GM18508 (cell line): ENCODE data around the gene SCUBE1.

Experiments
- ATAC-seq: cut with Tn5 transposase; IDR thresholded peaks from one replicate; pipeline ENCODE4 v1.9.1; 2021; ENCODE audit warnings: moderate number of reproducible peaks; ENCODE audit not compliant: insufficient read depth, unreplicated experiment

The SCUBE1 gene

DNA sequence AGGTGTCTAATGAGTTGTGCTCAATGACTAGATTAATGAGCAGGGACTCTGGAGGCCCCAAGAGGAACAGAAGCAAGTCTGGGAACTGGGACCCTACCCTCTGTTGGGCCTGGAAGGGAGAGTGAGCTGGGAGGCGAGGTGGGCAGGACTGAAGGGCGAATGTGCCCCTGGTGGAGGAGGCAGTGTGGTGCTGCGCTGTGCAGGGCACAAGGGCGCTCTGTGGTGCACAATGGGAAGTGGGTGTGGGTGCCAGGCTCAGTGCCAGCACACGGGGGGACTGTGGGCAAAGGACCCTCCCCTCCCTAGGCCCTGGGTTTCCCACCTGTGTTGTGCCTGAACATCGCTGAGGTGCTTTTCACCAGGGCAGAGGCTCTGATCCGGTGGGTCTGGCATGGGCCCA, 98.8 kb downstream of the SCUBE1 start:
- no peak for ATAC-seq

DNA sequence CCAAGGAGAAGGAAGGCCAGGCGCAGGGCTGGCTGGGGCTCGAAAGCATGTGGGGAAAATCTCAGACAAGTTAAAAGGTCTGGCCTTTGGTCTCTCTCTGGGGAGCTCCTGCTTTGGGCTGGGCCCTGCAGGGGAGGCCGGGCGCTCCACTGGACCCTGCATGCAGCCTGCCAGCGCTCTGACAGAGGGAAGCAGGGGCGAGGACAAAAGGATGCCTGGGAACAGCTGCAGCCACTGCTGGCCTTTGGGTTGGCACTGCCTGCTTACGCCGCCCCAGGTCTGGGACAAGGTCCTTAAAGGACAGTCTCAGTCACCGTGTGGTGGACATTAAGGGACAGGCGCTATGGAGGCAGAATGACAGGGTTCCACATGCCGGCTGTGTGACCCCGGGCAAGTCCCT, 99.8 kb downstream of the SCUBE1 start:
- ATAC-seq, result no peak

DNA sequence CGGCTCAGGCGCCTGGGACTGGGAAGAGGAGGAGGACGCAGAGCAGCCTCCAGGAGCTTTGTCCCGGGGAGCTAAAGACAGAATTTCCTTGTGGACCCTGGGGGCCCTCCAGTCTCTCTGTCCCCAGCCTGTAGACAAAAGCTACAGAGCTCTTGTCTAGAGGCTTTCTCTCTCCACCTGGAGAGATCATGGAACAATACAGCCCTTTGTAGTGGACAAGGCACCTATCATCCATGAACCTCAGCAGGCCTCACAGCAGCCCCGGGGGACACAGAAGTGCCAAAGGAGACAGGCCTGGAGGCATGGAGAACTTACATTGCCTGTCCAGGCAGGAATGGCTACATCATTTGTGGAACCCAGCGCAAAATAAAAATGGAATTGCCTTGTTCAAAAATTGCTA, 100.5 kb downstream of the SCUBE1 start:
- ATAC-seq, result no peak

DNA sequence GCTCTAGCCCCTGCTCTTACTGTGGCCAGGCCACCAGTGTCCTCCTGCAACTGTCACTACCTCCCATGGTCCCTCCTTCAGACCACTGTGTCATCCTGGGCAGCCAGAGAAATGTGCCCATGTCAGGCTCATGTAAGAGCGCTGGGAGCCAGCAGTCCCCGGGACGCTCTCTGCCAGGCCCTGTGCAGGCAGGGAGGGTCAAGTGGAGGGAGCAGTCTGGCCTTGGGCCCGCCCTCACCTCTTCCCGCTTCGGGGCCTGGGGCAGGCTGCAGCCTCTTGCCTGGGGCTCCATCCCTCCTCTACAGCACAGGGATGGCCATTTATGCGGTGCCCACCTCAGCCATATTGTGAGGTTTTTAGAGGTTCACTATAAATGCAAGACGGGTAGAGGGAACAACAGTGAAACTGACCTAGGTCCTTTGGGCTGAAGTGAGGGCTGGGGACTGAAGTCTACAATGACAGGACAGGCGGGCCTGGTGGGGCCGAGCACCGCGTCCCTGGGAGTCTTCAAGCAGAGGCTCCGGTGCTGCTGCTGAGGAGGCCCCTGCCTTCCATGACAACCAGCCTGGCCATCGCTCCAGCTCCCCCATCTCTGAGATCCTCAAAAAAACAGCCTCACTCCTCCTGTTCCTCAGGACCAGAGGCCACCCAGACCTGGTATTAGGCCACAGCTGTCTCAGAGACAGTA, 101.3 kb downstream of the SCUBE1 start:
- ATAC-seq, result no peak

DNA sequence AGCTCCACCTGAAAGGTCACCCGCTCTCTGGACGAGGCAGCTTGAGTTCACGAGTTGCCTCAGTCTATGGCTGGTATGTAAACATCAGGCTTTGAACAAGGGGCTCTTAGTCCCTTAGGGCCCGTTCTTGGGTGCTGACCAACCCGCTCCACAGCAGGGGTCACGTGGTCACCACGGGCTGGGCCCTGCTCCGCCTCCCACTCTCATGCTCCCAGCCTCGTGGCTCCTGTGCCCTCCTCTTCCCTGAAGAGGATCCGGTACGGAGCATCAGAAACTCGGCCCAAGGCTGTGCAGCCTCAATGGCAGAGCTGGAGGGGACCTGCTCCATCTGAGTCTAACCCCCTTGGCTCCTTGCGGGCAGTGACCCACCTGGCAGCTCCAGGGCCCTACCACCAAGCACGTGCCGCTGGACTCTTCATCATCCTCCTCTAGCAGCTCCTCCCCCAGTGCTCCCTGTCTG, 102.0 kb downstream of the SCUBE1 start:
- no peak for ATAC-seq

DNA sequence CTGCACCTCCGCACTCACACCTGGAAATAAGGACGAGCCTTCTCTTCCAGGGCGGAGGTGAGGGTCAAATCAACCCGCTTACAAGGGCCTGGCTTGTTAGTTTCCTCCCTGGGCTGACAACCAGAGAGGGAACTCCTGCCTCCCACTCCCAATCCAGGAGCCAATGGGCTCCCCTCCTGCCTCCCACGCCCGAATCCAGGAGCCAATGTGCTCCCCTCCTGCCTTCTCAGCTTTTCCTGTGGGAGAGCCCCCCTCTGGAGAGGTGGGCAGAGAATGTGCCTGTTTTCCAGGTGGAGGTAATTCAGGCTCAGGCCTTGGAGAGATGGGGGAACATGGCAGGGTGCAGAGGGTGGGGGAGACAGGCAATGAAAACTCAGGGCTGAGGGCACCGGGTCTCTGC, 102.6 kb downstream of the SCUBE1 start:
- no peak for ATAC-seq

DNA sequence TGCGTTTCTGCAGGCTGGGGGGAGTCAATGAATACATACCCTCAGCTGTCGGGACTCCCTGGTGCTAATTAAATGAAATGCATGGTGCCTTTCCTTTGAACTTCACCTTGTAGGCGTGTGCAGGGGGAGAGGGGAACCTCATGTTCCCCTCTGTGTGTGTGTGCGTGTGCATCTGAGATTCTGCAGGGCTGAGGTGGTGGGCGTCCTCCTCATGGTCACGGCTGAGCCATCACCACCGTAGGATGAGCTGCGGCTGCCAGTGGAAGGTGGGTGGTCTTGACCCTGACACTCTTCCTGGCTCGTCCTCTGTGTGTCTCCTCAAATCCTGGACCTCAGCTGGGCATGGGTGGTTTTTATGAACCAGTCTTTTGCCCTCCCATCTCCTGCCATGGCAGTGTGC, 103.2 kb downstream of the SCUBE1 start:
- no peak for ATAC-seq

DNA sequence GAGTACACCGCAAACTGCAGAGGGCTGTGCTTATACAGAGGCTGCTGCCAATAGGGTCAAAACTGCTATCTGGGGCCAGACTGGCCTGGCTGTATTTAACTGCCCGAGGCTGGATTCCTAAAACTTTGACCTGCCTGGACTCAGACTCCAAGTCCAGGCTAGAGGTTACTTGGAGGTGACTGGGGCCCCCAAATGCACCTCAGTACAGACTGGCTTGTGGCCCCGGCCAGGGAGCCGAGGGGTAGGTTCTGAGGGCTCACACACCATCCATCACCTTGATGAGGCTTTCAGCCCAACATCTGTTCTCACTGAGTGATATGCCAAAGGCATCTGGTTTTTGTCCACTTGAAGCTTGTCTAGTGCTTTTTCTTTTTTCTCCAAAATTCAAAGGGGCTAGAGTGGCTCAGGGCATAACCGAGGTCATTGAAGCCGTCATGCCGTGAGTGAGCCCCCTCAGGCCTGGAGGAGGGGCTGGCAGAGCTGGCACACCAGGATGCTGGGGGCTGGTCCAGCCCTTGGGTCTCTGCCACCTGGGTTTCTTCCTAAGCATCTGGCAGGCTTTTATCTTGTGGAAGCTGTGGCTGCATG, 103.9 kb downstream of the SCUBE1 start:
- ATAC-seq, result no peak

DNA sequence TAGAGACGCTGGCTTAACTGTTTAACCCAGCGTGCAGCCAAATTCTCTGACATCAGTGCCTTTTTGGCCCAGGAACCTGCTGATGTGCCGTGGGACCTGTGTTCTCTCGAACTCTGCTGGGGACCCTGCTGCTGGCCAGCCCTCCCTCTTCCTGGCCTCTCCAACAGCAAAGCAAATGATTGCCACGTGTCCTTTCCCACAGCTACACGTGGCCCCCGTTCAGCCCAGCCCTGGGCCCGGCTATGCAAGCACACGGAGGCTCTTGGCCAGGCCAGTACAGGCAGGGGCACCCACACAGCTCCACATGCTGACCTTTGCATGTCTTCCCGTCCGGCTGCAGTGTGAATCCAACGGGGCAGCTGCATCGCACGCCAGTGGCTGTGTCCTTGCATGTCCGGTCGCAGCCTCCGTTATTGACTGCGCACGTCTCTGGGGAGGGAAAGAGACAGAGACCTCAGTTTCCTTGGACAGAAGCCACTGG, 104.6 kb downstream of the SCUBE1 start:
- no peak for ATAC-seq

DNA sequence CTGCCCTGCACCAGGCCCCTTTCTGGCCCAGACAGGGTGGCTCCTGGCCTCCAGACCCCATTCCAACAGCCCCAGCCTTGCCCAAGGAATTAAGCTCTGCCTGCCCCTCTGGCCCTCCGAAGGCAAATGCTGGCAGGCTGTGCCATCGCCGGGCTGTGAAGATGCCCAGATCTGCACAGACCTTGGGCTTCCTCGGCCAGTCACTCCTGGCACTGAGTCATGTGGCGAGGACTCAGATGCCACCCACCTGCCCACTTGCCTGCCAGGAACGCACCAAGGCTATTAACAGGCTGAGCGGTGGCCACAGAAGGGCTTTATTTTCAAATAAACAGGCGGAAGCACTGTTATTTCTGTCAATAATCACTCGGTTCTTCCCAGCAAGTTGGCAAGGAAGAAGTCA, 105.9 kb downstream of the SCUBE1 start:
- ATAC-seq, result no peak

DNA sequence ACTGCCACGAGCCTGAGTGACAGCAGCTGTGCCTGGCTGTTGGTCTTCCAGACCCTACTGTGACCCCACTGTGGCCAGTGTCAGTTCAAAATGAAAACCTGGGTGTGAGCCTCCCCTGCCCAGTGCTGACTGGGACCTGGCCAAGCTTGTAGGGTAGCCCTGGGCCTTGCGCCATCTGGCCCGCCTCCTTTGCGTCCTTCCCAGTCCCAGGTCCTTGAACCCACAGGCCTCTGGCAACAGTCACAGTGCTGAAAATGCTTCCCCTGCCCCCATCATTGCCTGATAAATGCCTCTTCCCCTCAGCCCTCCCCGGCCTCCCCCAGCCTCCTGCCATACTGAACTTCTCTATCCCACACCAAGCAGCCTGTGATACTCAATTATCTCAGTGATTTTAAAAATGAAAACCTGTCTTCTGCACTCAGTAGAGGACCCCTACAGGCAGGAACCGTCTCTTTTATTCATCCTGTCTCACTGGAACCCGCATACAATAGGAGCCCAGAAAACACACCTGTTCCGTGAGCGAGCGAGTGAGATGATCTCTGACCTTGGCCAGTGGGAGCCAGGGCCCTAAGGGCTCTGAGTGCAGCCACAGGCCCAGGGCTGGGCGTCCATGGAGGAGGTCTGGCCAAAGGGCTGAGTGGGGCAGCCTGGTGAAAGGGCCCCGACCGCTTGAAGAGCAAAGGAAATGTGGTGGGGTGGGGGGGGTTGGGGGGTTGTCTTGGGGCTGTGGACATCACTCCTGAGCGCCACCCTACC, 106.6 kb downstream of the SCUBE1 start:
- no peak for ATAC-seq

DNA sequence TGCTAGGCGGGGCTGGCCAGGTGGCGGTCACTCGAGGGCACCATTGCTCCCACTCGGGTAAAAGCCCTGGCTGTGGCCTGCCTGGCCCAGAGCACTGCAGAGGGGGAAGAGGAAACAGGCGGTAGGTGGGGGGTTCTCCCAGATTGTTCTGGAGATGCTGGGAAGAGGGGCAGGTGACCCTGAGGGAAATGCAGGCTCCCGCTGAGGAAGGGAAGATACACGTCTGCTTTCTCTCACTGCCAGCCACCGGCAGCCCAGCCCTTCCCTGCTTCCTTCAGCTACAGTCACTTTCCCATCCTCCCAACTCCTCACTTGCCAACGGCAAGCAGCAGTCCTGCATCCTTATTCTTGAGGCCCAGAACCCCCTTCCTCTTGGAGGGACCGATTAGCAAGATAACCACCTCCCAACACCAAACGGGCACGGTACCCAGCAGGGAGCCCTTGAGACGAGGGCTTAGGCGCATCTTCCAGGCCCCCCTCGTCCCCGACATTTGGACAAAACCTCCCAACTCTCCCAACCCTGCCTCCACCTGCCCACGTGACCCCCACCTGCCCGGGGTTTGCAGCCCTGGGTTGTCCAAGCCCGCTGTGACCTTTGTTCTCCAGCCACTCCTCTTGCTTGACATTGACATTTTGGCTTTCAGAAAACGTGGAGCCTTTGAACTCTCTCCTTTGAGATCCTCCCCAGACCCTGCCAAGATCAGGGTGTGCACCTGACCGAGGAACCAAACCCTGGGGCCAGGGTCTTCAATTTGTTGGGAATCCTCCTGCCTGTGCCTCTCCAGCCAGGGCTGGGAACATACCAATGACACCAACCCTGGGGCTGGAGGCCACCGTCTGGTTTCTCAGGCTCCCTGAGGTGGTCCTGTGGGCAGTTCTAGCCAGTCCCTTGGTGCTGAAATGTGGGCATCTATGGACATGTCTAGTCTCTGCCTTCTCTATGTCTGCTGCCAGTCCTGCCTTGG, 107.4 kb downstream of the SCUBE1 start:
- no peak for ATAC-seq

DNA sequence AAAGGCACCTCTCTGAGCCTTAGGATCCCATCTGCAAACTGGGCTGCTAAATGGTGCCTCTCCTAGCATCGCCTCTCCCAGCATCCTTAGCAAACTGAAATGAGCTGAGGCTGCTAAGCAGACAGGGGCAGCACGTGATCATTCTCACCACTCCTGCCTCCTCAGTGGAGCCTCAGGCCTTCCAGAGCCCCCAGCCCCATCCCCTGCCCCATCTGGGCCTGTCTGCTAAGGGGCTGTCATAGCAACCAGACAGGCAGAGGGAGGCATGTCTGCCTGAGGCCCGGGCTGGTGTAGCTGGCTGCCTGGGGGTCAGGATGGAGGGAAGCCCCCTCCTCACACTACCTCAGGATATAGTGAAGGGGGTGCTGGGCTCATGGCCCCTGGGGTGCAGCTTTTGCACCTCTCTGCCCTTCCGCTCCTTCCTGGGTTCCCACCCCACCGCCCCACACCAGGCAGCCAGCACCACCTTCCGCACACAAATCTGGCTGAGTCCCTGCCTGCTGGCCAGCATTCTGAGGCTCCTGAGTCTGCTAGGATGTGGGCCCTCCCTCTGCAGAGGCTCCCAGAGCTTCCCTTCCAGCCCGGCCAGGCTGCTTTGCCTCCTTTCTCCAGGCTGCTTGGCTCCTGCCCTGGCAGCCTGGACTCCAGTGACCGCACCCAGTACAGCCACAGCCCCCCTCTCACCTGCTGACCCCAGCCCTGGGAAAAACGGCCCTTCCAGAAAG, 108.7 kb downstream of the SCUBE1 start:
- ATAC-seq, result no peak

DNA sequence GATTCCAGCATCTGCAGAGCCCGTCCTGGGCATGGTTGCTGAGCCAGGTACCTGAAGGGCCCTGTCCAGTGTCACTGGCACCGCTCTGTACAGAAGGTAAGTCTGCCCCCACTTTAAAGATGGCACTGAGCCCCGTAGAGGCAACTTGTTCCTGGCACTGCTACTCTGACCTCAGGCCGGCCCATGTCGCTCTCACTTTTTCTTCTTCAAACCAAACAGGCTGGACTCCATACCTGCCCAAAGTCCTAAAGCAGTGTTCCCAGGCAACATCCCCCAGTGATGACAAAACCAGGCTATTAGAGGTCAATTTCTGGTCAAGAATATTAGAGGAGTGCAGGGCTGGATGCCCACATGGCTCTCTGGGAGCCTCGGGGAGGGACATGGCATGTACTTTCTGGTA, 109.6 kb downstream of the SCUBE1 start:
- ATAC-seq, result no peak

DNA sequence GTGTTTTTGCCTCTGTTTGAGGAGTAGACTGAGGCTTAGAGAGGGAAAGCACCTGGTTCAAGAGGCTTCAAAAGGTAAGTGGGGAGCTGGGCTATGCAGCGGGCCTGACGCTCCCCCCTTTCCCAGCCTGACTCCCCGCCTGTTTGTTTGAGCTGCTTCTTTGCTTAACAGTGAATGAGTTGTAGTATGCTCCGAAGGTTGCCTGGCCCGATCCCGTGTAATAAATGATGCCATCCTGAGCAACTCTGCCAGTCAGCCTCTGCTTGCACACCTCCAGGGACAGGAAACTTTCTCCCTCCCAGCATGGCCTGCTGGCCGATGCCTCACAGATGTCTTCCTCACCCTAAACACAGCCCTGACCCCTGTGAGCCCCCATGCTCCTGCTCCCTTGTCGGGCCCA, 110.7 kb downstream of the SCUBE1 start:
- ATAC-seq, result no peak

DNA sequence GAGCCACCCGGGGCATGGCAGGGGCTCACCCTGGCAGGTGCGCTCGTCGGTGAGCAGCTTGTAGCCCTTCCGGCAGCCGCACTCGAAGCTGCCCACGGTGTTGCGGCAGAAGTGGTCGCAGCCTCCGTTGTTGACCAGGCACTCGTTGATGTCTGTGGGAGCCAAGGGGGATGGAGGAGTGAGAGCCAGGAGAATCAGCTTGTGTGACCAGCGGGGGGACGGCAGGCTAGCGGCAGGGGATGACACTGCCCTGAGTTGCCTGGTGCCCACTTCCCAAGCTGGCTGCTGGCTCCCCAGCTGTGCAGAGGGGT, 111.5 kb downstream of the SCUBE1 start:
- ATAC-seq, result no peak

DNA sequence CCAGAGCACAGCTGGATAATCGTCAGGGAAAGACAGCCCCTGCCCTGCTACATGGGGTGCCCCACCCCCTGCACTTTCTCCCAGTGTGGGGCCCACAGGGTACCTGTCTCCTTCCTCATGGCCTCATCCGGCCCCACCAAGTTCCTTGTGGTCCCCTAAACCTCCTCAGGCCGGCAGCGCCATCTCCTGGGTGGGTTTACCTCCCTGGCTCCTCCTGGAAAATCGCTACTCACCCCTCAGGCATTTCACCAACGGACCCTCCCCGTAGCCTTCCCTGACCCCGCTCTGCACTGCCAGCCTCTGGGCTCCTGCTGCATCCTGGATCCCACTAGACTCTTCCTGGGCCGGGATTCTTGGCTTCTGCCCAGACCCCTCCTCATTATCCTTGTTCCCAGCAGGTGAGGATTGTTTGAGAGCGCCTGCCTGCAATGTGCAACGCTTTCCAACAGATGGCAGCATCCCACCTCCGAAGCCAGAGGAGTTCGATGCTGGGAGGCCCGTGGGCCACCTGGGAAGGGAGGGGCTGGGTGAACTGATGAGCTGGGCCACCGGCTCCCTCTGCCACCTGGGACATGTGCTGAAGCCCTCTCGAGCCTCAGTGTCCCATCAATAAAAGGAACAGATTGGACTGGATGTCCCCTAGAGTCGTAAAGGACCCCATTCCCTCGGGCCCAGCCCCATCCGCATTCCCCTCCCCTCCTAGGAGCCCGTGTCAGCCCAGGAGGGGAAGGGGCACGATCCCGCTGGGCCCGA, 112.0 kb downstream of the SCUBE1 start:
- ATAC-seq, result no peak

DNA sequence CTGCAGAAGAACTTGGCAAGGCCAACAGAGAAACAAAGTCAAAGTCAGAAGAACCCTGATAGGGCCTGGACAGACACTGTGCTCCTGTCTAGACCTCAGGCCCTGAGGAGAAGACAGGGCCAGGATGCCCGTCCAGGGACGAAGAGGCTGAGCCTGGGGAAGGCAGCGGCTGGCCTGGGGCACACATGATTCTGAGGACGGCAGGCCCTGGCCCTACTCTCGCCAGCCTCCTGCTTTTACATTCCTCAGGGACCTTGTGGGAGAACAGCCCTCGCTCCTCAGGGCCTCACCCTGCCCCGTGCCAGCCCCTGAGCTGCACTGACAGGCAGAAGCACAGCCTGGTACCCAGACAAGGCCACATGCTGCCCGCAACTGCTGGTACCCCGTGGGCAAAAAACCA, 112.6 kb downstream of the SCUBE1 start:
- no peak for ATAC-seq

DNA sequence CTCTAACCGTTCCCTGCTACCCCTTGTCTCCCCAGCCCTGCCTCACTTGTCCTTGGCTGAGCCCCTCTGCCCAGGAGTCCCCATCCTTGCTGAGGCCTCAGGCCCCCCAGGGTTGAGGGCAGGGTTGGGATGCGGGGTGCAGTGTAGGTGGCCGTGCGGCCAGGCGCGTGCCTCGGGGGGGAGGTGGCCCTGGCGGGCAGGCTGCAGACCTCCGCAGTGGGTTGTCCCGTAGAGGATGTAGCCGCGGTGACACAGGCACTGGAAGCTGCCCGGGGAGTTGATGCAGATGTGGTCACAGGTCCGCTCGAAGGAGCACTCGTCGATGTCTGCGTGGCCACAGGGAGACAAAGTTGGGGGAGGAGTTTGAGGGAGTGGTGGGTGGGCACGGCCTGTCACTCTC, 114.3 kb downstream of the SCUBE1 start:
- ATAC-seq, result no peak
